ENCODE results near the gene MYO10. TPM values are rescaled to one million over a fixed set of nuclear protein-coding genes. Genes with fewer than 3 reads are reported as not detected.

Gene MYO10
- total RNA-seq, 3 donors from 2014 or later = 8.6 to 22.6 (median 21.2) TPM

DNA sequence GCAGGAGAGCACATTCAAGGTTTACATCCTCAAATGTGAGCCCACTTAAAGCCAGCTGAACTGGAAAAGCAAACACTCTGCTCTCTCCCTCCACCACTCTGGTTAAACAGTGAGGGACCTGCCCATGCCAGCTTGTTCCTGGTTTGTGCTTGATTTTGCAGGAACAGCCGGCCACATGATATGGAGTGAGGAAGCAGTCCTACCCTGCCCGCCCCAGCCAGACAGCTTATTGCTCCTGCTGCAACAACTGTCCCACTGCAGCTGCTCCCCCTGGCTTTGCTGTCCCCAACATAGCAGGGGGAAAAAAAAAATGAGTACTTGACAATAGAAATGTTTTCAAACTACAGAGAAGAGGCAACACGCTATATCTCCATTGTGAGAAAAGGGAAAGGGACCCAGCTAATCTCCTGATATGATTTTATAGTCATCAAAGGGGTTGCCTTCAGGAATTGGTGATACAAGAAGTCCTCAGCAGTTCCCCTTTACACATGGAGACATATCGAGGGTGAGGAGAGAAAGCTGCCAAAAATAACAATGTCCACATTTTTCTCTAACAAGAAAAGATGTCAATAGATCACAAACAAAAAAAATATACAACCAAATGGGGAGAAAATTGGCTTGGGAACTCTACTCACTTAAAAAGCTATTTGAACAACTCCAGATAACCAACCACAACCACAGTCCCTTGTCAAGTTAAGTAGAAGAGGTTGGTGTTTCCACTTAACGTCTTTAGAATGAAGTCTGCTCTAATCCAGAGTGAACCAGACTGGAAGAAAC, 4.6 kb downstream of the MYO10 start:
- Histone ChIP-seq H3K4me3 (no peak overlapping the region), H3K27ac (no peak overlapping the region), H3K9me3 (no peaks in the 10 kb centered on the region), H3K27me3 (no peaks in the 10 kb centered on the region), H3K4me1 (no peaks in the 10 kb centered on the region), H3K36me3 (no peaks in the 10 kb centered on the region)
- intact Hi-C loops (cut with DNase I; ENCODE audit: low total_unique reads) = no loop called here
- TF ChIP-seq POLR2A (IDR thresholded peaks at IDR 0.05) = no peak
- TF ChIP-seq, protein P1, sequence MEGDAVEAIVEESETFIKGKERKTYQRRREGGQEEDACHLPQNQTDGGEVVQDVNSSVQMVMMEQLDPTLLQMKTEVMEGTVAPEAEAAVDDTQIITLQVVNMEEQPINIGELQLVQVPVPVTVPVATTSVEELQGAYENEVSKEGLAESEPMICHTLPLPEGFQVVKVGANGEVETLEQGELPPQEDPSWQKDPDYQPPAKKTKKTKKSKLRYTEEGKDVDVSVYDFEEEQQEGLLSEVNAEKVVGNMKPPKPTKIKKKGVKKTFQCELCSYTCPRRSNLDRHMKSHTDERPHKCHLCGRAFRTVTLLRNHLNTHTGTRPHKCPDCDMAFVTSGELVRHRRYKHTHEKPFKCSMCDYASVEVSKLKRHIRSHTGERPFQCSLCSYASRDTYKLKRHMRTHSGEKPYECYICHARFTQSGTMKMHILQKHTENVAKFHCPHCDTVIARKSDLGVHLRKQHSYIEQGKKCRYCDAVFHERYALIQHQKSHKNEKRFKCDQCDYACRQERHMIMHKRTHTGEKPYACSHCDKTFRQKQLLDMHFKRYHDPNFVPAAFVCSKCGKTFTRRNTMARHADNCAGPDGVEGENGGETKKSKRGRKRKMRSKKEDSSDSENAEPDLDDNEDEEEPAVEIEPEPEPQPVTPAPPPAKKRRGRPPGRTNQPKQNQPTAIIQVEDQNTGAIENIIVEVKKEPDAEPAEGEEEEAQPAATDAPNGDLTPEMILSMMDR (IDR thresholded peaks at IDR 0.05) = no peak
- no peak for TF ChIP-seq POLR2AphosphoS5 (IDR thresholded peaks at IDR 0.05)
- no peak for DNase-seq (ENCODE audit: low spot score in 2 of 2)

DNA sequence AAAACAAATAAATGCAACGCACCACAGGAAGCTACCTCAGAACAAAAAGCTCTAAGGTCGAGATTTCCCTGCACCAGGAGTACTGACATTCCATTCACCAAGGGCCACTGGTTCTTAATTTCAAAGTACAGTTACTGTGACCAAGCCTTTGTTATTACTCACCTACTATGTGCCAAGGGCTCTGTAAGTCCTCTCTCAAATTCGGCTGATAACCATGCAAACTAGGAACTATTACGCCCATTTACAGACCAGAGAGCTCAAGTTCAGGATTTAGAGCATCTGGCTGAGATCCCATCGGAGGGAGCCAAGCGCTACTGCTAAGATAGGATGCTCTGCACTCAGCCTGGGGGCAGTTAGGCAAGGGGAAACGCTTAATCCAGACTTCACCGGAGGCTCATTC, 5.6 kb downstream of the MYO10 start:
- H3K36me3 ChIP-seq = no peaks in the 10 kb centered on the region
- H3K4me1 ChIP-seq = no peaks in the 10 kb centered on the region
- intact Hi-C loops (cut with DNase I; ENCODE audit: low total_unique reads) = no loop called here

DNA sequence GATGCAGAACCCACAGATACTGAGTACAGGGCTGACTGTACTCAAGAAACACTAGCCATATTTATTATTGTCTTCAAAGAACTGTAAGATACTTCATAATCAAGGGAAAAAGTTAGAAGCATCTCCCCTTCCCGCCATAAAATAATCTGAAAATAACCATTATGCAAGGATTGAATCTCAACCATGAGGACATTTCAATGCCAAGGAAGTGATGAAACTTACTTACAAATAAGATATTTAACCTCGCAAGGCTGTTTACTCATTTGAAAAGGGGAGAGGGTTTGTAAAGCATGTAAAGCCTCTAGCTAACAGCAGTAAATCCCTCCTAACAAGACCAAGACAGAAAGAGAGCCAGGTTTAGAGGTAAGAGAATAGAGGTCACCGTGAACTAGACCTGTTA, 6.3 kb downstream of the MYO10 start:
- Histone ChIP-seq H3K9me3 (no peaks in the 10 kb centered on the region), H3K4me1 (no peaks in the 10 kb centered on the region), H3K36me3 (no peaks in the 10 kb centered on the region), H3K27ac (no peak overlapping the region), H3K27me3 (no peaks in the 10 kb centered on the region), H3K4me3 (no peak overlapping the region)
- DNase-seq (ENCODE audit: low spot score in 2 of 2) = no peak
- TF ChIP-seq POLR2A (IDR thresholded peaks at IDR 0.05) = no peak
- TF ChIP-seq, protein P1 (IDR thresholded peaks at IDR 0.05) = no peak
- no peak for TF ChIP-seq POLR2AphosphoS5 (IDR thresholded peaks at IDR 0.05)
- intact Hi-C loops (cut with DNase I; ENCODE audit: low total_unique reads) = no loop called here

More for the DNA sequence above, 5.6 kb downstream of the MYO10 start:
- Histone ChIP-seq H3K27ac (no peak overlapping the region), H3K4me3 (no peak overlapping the region), H3K9me3 (no peaks in the 10 kb centered on the region), H3K27me3 (no peaks in the 10 kb centered on the region)
- no peak for TF ChIP-seq POLR2A (IDR thresholded peaks at IDR 0.05)
- TF ChIP-seq, protein P1 (IDR thresholded peaks at IDR 0.05) = no peak
- TF ChIP-seq POLR2AphosphoS5 (IDR thresholded peaks at IDR 0.05) = no peak
- DNase-seq (ENCODE audit: low spot score in 2 of 2) = no peak

DNA sequence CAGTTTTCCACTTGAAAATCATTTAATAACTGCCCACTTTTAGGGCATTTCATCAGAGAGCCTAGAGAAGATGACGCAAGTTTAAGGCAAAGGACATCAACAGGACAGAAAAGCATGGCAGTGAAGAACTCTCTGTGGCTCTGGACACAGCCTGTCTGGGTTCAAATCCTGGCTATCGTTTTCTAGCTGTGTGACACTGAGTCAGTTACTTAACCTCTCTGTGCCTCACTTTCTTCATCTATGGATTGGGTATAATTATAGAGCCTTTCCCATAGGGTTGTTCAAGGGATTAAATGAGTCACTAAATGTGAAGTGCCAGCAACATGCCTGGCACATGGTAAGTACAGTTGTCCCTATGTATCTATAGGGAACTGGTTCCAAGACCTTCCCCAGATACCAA, 6.7 kb downstream of the MYO10 start:
- TF ChIP-seq, protein P1 (IDR thresholded peaks at IDR 0.05) = no peak
- TF ChIP-seq POLR2A (IDR thresholded peaks at IDR 0.05) = no peak
- no peaks in the 10 kb centered on the region for H3K27me3 ChIP-seq
- H3K36me3 ChIP-seq = no peaks in the 10 kb centered on the region
- H3K9me3 ChIP-seq = no peaks in the 10 kb centered on the region
- intact Hi-C loops (cut with DNase I; ENCODE audit: low total_unique reads) = no loop called here
- H3K4me1 ChIP-seq = no peaks in the 10 kb centered on the region
- H3K27ac ChIP-seq = no peak overlapping the region
- H3K4me3 ChIP-seq = no peak overlapping the region
- no peak for DNase-seq (ENCODE audit: low spot score in 2 of 2)

DNA sequence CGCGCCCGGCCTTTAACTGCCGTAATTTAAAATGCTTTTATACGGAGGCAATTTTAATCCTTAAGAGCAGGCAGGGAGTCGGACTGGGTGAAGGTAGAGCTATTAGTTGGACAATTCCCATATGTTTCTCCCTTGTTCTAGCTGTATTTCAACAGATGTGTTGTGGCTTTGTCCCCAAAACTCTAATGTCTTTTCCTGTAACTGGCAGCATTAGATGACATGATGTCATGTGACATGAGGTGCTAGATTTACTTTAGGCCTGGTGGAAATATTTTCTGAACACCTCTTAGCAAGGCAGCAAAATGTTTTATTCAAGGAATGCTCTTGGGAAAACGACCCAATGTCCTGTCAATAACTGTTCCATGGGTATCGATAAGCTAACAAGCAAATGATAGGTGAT, 8.5 kb downstream of the MYO10 start:
- intact Hi-C loops (cut with DNase I; ENCODE audit: low total_unique reads) = no loop called here

More for the DNA sequence above, 8.5 kb downstream of the MYO10 start:
- H3K36me3 ChIP-seq = no peaks in the 10 kb centered on the region
- H3K27me3 ChIP-seq = no peaks in the 10 kb centered on the region
- no peak for TF ChIP-seq POLR2AphosphoS5 (IDR thresholded peaks at IDR 0.05)
- TF ChIP-seq, protein P1 (IDR thresholded peaks at IDR 0.05) = no peak
- no peak for TF ChIP-seq POLR2A (IDR thresholded peaks at IDR 0.05)
- H3K27ac ChIP-seq = no peak overlapping the region
- H3K4me1 ChIP-seq = no peaks in the 10 kb centered on the region
- no peak overlapping the region for H3K4me3 ChIP-seq
- H3K9me3 ChIP-seq = no peaks in the 10 kb centered on the region
- DNase-seq (ENCODE audit: low spot score in 2 of 2) = no peak

All from breast epithelium (tissue), 4 donors.